ENCODE measurements around the gene SH3RF3.
A peak's percentile ranks its signal among the peaks of the same experiment; 100 is the strongest.

SH3RF3 gene

DNA sequence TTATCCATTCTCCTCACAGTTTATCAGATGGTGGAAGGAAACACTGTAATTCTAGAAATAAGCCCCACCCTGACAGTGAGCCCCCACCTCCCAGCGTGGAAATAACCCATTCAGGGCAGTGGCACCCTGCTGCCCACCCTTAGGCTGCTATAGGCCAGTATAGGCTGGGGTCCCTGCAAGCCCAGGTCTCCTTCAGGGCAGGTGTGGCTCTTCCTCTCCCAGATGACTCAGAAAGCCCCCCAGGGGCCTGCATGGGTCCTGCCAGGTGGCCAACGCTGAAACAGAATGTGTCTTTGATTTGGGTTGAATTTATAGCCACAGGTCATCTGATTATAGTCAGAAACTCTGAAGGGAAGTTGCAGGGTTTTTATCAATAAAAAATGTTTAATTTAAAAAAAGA lies 136.4 kb downstream of the SH3RF3 start:
- WGBS, result 60% methylated on average over 2 of the region's 2 CpGs
- peaks cover 34% of the 10 kb centered on the region for H3K79me1 ChIP-seq (replicated peaks; ENCODE audit: low read length, poor library complexity, severe bottlenecking)
- no peak overlapping the region for H2BK5ac ChIP-seq (ENCODE audit: low read depth, low read length, poor library complexity, severe bottlenecking)
- H4K8ac ChIP-seq (ENCODE audit: low read length), result no peak overlapping the region
- H3K27me3 ChIP-seq (ENCODE audit: control insufficient read depth in 1 of 2, insufficient read depth in 1 of 2, low read length in 2 of 2), result peaks cover 0 to 12% of the 10 kb centered on the region in 2 experiments
- no peaks in the 10 kb centered on the region for H3K9me3 ChIP-seq (ENCODE audit: control insufficient read depth, low read length)
- no peak overlapping the region for H3K9ac ChIP-seq (ENCODE audit: low read length)
- H3K14ac ChIP-seq (ENCODE audit: low read length in 2 of 2), result no peak overlapping the region
- no peak overlapping the region for H2AK5ac ChIP-seq (ENCODE audit: low read length, severe bottlenecking)
- H3K4ac ChIP-seq (ENCODE audit: low read depth in 1 of 2, low read length in 2 of 2), result no peak overlapping the region
- peak overlapping the region; percentile 18 to 80 for H2BK12ac ChIP-seq (ENCODE audit: low read length in 2 of 2)
- H3K27ac ChIP-seq (ENCODE audit: low read length, poor library complexity, severe bottlenecking), result no peak overlapping the region
- H2BK120ac ChIP-seq (ENCODE audit: low read depth, low read length), result no peak overlapping the region
- DNase-seq, result no peak
- H3K4me3 ChIP-seq (ENCODE audit: insufficient read depth in 1 of 2, low read depth in 1 of 2, low read length in 2 of 2), result no peak overlapping the region
- H3K23ac ChIP-seq (ENCODE audit: low read length in 2 of 2), result no peak overlapping the region
- H2AFZ ChIP-seq (ENCODE audit: low read depth, low read length), result no peak overlapping the region
- no peak overlapping the region for H3K4me2 ChIP-seq (ENCODE audit: low read length, poor library complexity, severe bottlenecking)
- H4K91ac ChIP-seq (ENCODE audit: low read length), result peak overlapping the region; percentile 81
- H3K18ac ChIP-seq (ENCODE audit: low read depth in 1 of 2, low read length in 2 of 2), result peak overlapping the region; percentile 56 to 63
- no peaks in the 10 kb centered on the region for H3K36me3 ChIP-seq (ENCODE audit: control insufficient read depth in 1 of 2, insufficient read depth in 2 of 2, low read depth in 1 of 2, low read length in 2 of 2)
- H2BK15ac ChIP-seq (ENCODE audit: low read depth, poor library complexity, severe bottlenecking), result peak overlapping the region; percentile 41
- H3K4me1 ChIP-seq (ENCODE audit: control insufficient read depth, insufficient read depth, low read depth, low read length), result peaks cover 18% of the 10 kb centered on the region

DNA sequence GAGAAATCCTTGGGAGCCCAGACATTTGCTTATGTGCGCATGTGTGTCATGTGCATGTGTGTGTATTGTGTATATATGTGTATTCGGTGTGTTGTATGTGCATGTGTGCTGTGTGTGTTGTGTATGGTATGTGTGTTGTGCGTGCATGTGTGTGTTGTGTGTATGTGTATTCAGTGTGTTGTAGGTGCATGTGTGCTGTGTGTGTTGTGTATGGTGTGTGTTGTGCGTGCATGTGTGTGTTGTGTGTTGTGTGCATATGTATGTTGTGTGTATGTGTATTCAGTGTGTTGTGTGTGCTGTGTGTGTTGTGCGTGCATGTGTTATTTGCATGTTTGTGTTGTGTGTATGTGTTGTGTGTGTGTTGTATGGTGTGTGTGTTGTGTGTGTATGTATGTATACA lies 136.9 kb downstream of the SH3RF3 start:
- no peak overlapping the region for H3K9ac ChIP-seq (ENCODE audit: low read length)
- 98% methylated on average over 5 of the region's 5 CpGs for WGBS
- no peak overlapping the region for H2AFZ ChIP-seq (ENCODE audit: low read depth, low read length)
- H3K27ac ChIP-seq (ENCODE audit: low read length, poor library complexity, severe bottlenecking), result no peak overlapping the region
- peaks cover 35% of the 10 kb centered on the region for H3K79me1 ChIP-seq (replicated peaks; ENCODE audit: low read length, poor library complexity, severe bottlenecking)
- no peaks in the 10 kb centered on the region for H3K9me3 ChIP-seq (ENCODE audit: control insufficient read depth, low read length)
- peak overlapping the region; percentile 57 for H4K8ac ChIP-seq (ENCODE audit: low read length)
- H2AK5ac ChIP-seq (ENCODE audit: low read length, severe bottlenecking), result no peak overlapping the region
- peak overlapping the region in 1 of 2 experiments; percentile 27 for H3K23ac ChIP-seq (ENCODE audit: low read length in 2 of 2)
- no peak overlapping the region for H2BK5ac ChIP-seq (ENCODE audit: low read depth, low read length, poor library complexity, severe bottlenecking)
- H4K91ac ChIP-seq (ENCODE audit: low read length), result peak overlapping the region; percentile 81
- H2BK12ac ChIP-seq (ENCODE audit: low read length in 2 of 2), result no peak overlapping the region
- no peak overlapping the region for H2BK120ac ChIP-seq (ENCODE audit: low read depth, low read length)
- DNase-seq, result no peak
- peak overlapping the region; percentile 3 to 25 for H3K18ac ChIP-seq (ENCODE audit: low read depth in 1 of 2, low read length in 2 of 2)
- H3K4me1 ChIP-seq (ENCODE audit: control insufficient read depth, insufficient read depth, low read depth, low read length), result peaks cover 19% of the 10 kb centered on the region
- no peak overlapping the region for H2BK15ac ChIP-seq (ENCODE audit: low read depth, poor library complexity, severe bottlenecking)
- H3K36me3 ChIP-seq (ENCODE audit: control insufficient read depth in 1 of 2, insufficient read depth in 2 of 2, low read depth in 1 of 2, low read length in 2 of 2), result no peaks in the 10 kb centered on the region
- H3K4me3 ChIP-seq (ENCODE audit: insufficient read depth in 1 of 2, low read depth in 1 of 2, low read length in 2 of 2), result no peak overlapping the region
- H3K27me3 ChIP-seq (ENCODE audit: control insufficient read depth in 1 of 2, insufficient read depth in 1 of 2, low read length in 2 of 2), result peaks cover 0 to 12% of the 10 kb centered on the region in 2 experiments
- no peak overlapping the region for H3K4me2 ChIP-seq (ENCODE audit: low read length, poor library complexity, severe bottlenecking)
- H3K4ac ChIP-seq (ENCODE audit: low read depth in 1 of 2, low read length in 2 of 2), result no peak overlapping the region
- H3K14ac ChIP-seq (ENCODE audit: low read length in 2 of 2), result peak overlapping the region in 1 of 2 experiments; percentile 85

GRCh38 chr2:109266496-109266895 lies 137.5 kb downstream of the SH3RF3 start:
- WGBS, result 92% methylated on average over 9 of the region's 9 CpGs
- peaks cover 38% of the 10 kb centered on the region for H3K79me1 ChIP-seq (replicated peaks; ENCODE audit: low read length, poor library complexity, severe bottlenecking)
- no peak overlapping the region for H2BK15ac ChIP-seq (ENCODE audit: low read depth, poor library complexity, severe bottlenecking)

DNA sequence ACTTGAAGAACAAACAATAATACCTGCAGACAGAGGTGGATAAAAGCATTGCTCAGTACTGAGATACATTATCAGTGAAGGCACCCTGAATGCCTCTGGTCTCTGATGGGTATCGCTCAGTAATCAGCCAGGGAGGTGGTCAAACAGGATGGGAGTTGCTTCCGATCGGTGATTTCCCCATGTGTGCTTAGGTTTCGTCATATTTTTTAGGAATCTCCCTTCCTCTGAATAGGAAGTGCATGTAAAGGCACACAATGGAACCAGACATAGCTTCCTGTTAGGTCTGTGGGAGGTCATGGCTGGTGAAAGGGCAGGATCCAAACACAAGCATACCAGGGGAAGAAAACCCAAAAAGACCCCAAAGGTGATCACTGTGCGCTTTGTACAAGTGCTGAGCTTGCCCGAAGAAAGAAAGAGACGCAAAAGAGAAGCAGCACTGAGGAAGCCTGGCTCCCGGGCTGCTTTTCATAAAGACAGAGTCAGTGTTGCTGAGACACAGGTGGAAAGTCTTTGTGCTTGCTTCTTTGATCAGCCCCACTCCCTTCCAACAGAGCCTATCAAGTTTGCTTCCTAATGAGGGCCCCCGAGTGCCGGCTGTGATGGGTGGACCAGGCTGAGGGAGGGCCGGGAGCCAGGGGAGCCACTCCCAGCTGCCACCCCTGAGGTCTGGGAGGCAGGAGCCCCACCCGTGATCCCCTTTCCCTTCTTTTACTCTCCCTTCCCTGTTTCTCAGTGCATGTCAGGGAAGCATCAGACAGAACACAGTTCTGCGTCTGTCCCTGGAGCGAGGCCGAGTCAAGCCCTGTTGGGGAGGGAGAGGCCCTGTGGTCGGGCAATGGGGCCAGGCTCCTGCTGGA lies 138.2 kb downstream of the SH3RF3 start:
- H4K8ac ChIP-seq (ENCODE audit: low read length), result no peak overlapping the region
- H2AFZ ChIP-seq (ENCODE audit: low read depth, low read length), result no peak overlapping the region
- peaks cover 0 to under 1% of the 10 kb centered on the region in 2 experiments for H3K36me3 ChIP-seq (ENCODE audit: control insufficient read depth in 1 of 2, insufficient read depth in 2 of 2, low read depth in 1 of 2, low read length in 2 of 2)
- peak overlapping the region in 1 of 2 experiments; percentile 70 for H2BK12ac ChIP-seq (ENCODE audit: low read length in 2 of 2)
- H3K27me3 ChIP-seq (ENCODE audit: control insufficient read depth in 1 of 2, insufficient read depth in 1 of 2, low read length in 2 of 2), result peaks cover 0 to 8% of the 10 kb centered on the region in 2 experiments
- H3K9ac ChIP-seq (ENCODE audit: low read length), result no peak overlapping the region
- H3K79me1 ChIP-seq (replicated peaks; ENCODE audit: low read length, poor library complexity, severe bottlenecking), result peaks cover 40% of the 10 kb centered on the region
- H3K4me3 ChIP-seq (ENCODE audit: insufficient read depth in 1 of 2, low read depth in 1 of 2, low read length in 2 of 2), result no peak overlapping the region
- H3K9me3 ChIP-seq (ENCODE audit: control insufficient read depth, low read length), result no peaks in the 10 kb centered on the region
- no peak overlapping the region for H2AK5ac ChIP-seq (ENCODE audit: low read length, severe bottlenecking)
- peak overlapping the region; percentile 72 for H4K91ac ChIP-seq (ENCODE audit: low read length)
- DNase-seq, result peak; percentile 62
- H3K18ac ChIP-seq (ENCODE audit: low read depth in 1 of 2, low read length in 2 of 2), result peak overlapping the region; percentile 41 to 44
- H2BK5ac ChIP-seq (ENCODE audit: low read depth, low read length, poor library complexity, severe bottlenecking), result no peak overlapping the region
- no peak overlapping the region for H3K27ac ChIP-seq (ENCODE audit: low read length, poor library complexity, severe bottlenecking)
- H2BK15ac ChIP-seq (ENCODE audit: low read depth, poor library complexity, severe bottlenecking), result no peak overlapping the region
- H3K4me1 ChIP-seq (ENCODE audit: control insufficient read depth, insufficient read depth, low read depth, low read length), result peaks cover 13% of the 10 kb centered on the region
- no peak overlapping the region for H2BK120ac ChIP-seq (ENCODE audit: low read depth, low read length)
- no peak overlapping the region for H3K4me2 ChIP-seq (ENCODE audit: low read length, poor library complexity, severe bottlenecking)
- H3K4ac ChIP-seq (ENCODE audit: low read depth in 1 of 2, low read length in 2 of 2), result no peak overlapping the region
- no peak overlapping the region for H3K23ac ChIP-seq (ENCODE audit: low read length in 2 of 2)
- peak overlapping the region in 1 of 2 experiments; percentile 4 for H3K14ac ChIP-seq (ENCODE audit: low read length in 2 of 2)
- WGBS, result 86% methylated on average over 15 of the region's 16 CpGs

More at GRCh38 chr2:109266496-109266895, 137.5 kb downstream of the SH3RF3 start:
- no peak overlapping the region for H2BK5ac ChIP-seq (ENCODE audit: low read depth, low read length, poor library complexity, severe bottlenecking)
- no peak overlapping the region for H3K27ac ChIP-seq (ENCODE audit: low read length, poor library complexity, severe bottlenecking)
- no peak for DNase-seq
- H2AK5ac ChIP-seq (ENCODE audit: low read length, severe bottlenecking), result no peak overlapping the region
- H2AFZ ChIP-seq (ENCODE audit: low read depth, low read length), result no peak overlapping the region
- no peak overlapping the region for H2BK120ac ChIP-seq (ENCODE audit: low read depth, low read length)
- H3K9me3 ChIP-seq (ENCODE audit: control insufficient read depth, low read length), result no peaks in the 10 kb centered on the region
- peak overlapping the region in 1 of 2 experiments; percentile 39 for H3K14ac ChIP-seq (ENCODE audit: low read length in 2 of 2)
- no peaks in the 10 kb centered on the region for H3K36me3 ChIP-seq (ENCODE audit: control insufficient read depth in 1 of 2, insufficient read depth in 2 of 2, low read depth in 1 of 2, low read length in 2 of 2)
- no peak overlapping the region for H3K9ac ChIP-seq (ENCODE audit: low read length)
- H3K27me3 ChIP-seq (ENCODE audit: control insufficient read depth in 1 of 2, insufficient read depth in 1 of 2, low read length in 2 of 2), result peaks cover 0 to 11% of the 10 kb centered on the region in 2 experiments
- no peak overlapping the region for H3K23ac ChIP-seq (ENCODE audit: low read length in 2 of 2)
- H3K4me1 ChIP-seq (ENCODE audit: control insufficient read depth, insufficient read depth, low read depth, low read length), result peaks cover 15% of the 10 kb centered on the region
- no peak overlapping the region for H4K8ac ChIP-seq (ENCODE audit: low read length)
- H3K18ac ChIP-seq (ENCODE audit: low read depth in 1 of 2, low read length in 2 of 2), result peak overlapping the region; percentile 23 to 43
- H3K4me2 ChIP-seq (ENCODE audit: low read length, poor library complexity, severe bottlenecking), result no peak overlapping the region
- peak overlapping the region; percentile 19 for H4K91ac ChIP-seq (ENCODE audit: low read length)
- H3K4ac ChIP-seq (ENCODE audit: low read depth in 1 of 2, low read length in 2 of 2), result no peak overlapping the region
- no peak overlapping the region for H3K4me3 ChIP-seq (ENCODE audit: insufficient read depth in 1 of 2, low read depth in 1 of 2, low read length in 2 of 2)
- H2BK12ac ChIP-seq (ENCODE audit: low read length in 2 of 2), result peak overlapping the region in 1 of 2 experiments; percentile 14

Data from mesenchymal stem cell (in vitro differentiated cells and primary cell).